ENCODE data around the gene MRLN. TPM values are rescaled to one million over a fixed set of nuclear protein-coding genes. Genes with fewer than 3 reads are reported as not detected.
"Not testable (repeated sequence)": the region's sequence is repeated elsewhere in the genome, so short reads cannot be mapped to it uniquely, and the experiment has no call there.

MRLN gene
- 16.9 TPM for total RNA-seq (ENCODE audit: insufficient read depth, low replicate concordance)

GRCh38 chr10:59753267-59753666, at the start of gene MRLN:
Gene MRLN, minus strand, starts transcription at chr10:59753455.
- no peak for DNase-seq (ENCODE audit: low spot score)

- DNase-seq (ENCODE audit: low spot score), result no peak
Measured at GRCh38 chr10:59801171-59801570, 47.9 kb upstream of the MRLN start.

GRCh38 chr10:59799421-59799820, 46.2 kb upstream of the MRLN start:
- DNase-seq (ENCODE audit: low spot score), result no peak

GRCh38 chr10:59793919-59794318, 40.7 kb upstream of the MRLN start:
- DNase-seq (ENCODE audit: low spot score), result no peak

GRCh38 chr10:59792812-59793211, 39.6 kb upstream of the MRLN start:
- no peak for DNase-seq (ENCODE audit: low spot score)

- no peak for DNase-seq (ENCODE audit: low spot score)
Measured at GRCh38 chr10:59791601-59792000, 38.3 kb upstream of the MRLN start.

GRCh38 chr10:59790080-59790479, 36.8 kb upstream of the MRLN start:
- DNase-seq (ENCODE audit: low spot score), result not testable (repeated sequence)

GRCh38 chr10:59788914-59789313, 35.7 kb upstream of the MRLN start:
- not testable (repeated sequence) for DNase-seq (ENCODE audit: low spot score)

GRCh38 chr10:59787032-59787431, 33.8 kb upstream of the MRLN start:
- not testable (repeated sequence) for DNase-seq (ENCODE audit: low spot score)

- DNase-seq (ENCODE audit: low spot score), result not testable (repeated sequence)
Measured at GRCh38 chr10:59785476-59785875, 32.2 kb upstream of the MRLN start.

- no peak for DNase-seq (ENCODE audit: low spot score)
Measured at GRCh38 chr10:59781511-59781910, 28.3 kb upstream of the MRLN start.

GRCh38 chr10:59779756-59780533, 26.7 kb upstream of the MRLN start:
- DNase-seq (ENCODE audit: low spot score), result no peak

- DNase-seq (ENCODE audit: low spot score), result no peak
Measured at GRCh38 chr10:59774451-59774850, 21.2 kb upstream of the MRLN start.

- DNase-seq (ENCODE audit: low spot score), result no peak
Measured at GRCh38 chr10:59773088-59773487, 19.8 kb upstream of the MRLN start.

GRCh38 chr10:59771162-59771807, 18.0 kb upstream of the MRLN start:
- no peak for DNase-seq (ENCODE audit: low spot score)

- DNase-seq (ENCODE audit: low spot score), result no peak
Measured at GRCh38 chr10:59770689-59771088, 17.4 kb upstream of the MRLN start.

GRCh38 chr10:59762505-59762904, 9.2 kb upstream of the MRLN start:
- DNase-seq (ENCODE audit: low spot score), result no peak

GRCh38 chr10:59757966-59758365, 4.7 kb upstream of the MRLN start:
- no peak for DNase-seq (ENCODE audit: low spot score)

GRCh38 chr10:59754951-59755350, 1.7 kb upstream of the MRLN start:
- DNase-seq (ENCODE audit: low spot score), result no peak

- DNase-seq (ENCODE audit: low spot score), result no peak
Measured at GRCh38 chr10:59752278-59752940, 846 bp downstream of the MRLN start.

- no peak for DNase-seq (ENCODE audit: low spot score)
Measured at GRCh38 chr10:59750155-59750945, 2.9 kb downstream of the MRLN start.

- no peak for DNase-seq (ENCODE audit: low spot score)
Measured at GRCh38 chr10:59748834-59749233, 4.4 kb downstream of the MRLN start.

All from umbilical cord (tissue), 2 donors.